GM19452 (cell line): ENCODE results near the gene UNC79.
"Not testable (repeated sequence)": the region's sequence is repeated elsewhere in the genome, so short reads cannot be mapped to it uniquely, and the experiment has no call there.

ENCODE experiments used
- ATAC-seq: cut with Tn5 transposase; IDR thresholded peaks from one replicate; pipeline ENCODE4 v1.9.1; 2021; ENCODE audit not compliant: unreplicated experiment

Gene UNC79

DNA sequence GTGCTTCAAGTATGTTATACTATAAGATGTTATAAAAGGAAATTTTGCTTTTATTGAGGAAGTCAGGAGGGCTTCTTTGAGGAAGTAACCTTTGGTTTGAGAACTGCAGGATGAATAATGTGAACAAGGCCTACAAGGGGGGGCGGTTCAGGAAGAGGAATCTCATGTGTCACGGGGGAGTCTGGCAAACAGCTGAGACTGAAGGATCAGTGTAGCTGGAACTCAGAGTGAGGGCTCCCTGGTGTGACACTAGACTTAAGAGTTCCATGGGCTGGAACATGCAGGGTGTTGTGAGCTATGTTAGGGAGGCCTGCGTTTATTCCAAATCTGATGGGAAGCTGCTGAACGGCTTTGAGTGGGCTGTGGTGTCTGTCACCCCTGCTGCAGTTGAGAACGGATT, 62.3 kb downstream of the UNC79 start:
- ATAC-seq, result no peak

GRCh38 chr14:93493622-93494021, 62.9 kb downstream of the UNC79 start:
- not testable (repeated sequence) for ATAC-seq

DNA sequence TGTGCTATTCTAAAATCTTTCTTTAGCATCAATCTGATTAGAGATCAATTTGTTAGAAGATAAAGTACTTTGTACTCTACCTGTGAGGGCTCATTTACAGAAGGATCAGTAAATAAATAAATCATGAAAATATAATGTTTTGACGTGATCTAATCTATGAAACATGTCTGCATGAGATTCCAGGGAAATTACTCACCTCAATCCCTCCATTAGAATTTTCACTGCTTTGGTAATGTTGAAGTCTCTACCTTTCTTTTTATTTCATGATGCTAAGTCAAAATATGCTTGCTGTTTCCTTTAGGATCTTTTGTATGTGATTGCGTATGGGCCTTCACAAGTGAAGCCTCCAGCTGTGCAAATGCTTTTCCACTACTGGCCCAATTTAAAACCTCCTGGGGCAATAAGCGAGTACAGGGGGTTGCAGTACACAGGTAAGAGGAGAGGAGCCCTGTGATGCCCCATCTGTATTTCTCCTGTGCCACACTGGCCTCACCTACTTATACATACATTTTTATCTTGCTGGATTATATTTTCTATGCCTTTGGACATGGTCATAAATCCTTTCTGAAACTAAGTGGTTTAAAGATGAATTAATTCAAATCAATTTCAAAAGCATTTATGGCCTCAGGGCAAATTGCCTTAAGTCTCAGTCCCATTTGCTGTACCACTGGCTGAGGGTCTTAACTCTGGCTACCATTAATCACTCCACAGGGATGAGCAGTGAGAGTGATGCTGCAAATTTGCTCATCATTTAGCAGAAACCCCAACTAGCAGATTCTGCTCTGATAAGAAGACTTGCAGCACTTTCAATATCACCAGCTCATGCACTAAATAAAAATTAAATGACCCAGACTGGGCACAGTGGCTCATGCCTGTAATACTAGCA, 66.4 kb downstream of the UNC79 start:
- ATAC-seq, result no peak

- ATAC-seq, result no peak
Observed at GRCh38 chr14:93510056-93510455, 79.3 kb downstream of the UNC79 start.

DNA sequence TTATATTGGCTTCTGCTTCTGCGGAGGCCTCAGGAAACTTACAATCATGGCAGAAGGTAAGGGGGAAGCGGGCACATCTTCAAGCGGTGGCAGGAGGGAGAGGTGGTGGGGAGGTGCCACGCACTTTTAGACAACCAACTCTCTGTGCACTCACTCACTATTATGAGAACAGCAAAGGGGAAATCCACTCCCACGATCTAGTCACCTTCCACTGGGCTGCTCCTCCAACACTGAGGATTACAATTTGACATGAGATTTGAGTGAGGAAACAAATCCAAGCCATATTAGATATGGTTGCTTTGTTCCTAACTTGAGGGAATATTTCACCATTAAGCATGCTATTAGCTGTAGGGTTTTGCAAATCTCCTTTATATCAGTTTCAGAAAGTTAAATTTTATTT, 80.3 kb downstream of the UNC79 start:
- no peak for ATAC-seq

GRCh38 chr14:93520053-93520607, 89.4 kb downstream of the UNC79 start:
- ATAC-seq, result no peak

- ATAC-seq, result no peak
Observed at GRCh38 chr14:93522221-93522620, 91.5 kb downstream of the UNC79 start.

- not testable (repeated sequence) for ATAC-seq
Observed at GRCh38 chr14:93525216-93525615, 94.5 kb downstream of the UNC79 start.

DNA sequence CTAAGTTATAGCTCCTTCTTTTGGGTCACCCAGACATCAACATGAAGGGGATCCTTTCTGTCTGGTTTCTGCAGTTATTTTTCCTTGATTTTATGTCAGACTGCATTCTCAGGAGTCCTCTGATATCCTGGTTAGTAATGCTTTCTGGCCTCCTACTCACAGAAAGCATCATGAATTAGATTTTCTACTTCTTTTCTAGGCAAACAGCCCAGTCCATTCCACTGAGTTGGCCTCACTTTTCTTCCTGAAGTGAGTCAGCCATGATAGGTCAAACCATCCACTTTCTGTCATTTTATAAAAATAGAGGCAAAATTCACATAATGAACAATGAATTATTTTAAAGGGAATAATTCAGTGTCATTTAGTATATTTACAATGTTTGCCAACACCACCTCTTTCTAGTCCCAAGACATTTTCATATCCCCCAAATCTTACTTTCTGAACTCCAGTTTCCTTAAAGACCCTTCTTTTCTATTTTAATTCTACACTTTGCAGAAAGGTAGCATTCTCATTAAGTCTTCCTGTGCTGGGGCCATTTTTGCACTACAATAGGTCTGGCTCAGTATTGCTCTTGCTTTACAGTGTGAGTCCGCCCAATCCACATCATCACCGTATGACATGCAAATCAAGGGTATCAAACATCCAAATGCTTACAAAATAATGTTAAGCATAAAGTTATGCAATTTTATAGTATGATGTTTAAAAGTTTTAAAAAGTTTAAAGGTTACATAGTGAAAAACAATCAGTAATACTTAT, 95.1 kb downstream of the UNC79 start:
- ATAC-seq, result no peak

- ATAC-seq, result no peak
Observed at GRCh38 chr14:93527203-93527607, 96.5 kb downstream of the UNC79 start.

DNA sequence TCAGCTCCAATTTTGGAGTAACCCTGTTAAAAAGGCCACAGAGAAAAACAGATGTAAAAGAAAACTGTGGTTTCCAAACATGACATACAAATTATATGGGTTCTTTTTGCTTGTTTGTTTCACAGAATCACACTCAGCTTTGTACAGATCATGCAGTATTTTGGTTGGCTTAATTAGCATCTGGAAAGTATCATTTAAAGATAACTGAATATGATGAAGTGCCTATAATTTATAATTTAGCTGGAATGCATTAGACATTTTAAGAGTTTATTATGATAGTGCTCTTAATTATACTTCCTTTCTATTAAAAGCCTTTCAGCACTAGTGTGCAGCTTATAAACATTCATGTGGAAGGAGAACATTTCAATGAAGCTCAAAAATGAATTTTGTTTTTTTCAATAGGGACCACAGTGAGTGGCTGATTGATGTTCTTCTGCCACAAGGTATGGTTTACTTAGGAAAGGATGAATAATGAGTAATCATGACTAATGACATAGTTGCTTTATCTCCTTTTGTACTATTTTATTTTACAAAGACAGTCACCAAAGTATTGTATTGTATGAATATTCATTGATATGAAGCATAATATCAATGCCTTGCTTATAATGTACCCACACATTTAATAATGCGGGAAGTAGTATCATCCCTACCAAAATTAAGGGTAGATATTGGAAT, 98.3 kb downstream of the UNC79 start:
- no peak for ATAC-seq

GRCh38 chr14:93531644-93532043, 100.9 kb downstream of the UNC79 start:
- ATAC-seq, result no peak

GRCh38 chr14:93532541-93532940, 101.8 kb downstream of the UNC79 start:
- no peak for ATAC-seq

GRCh38 chr14:93533437-93533836, 102.7 kb downstream of the UNC79 start:
- peak; percentile 32 for ATAC-seq

- ATAC-seq, result peak; percentile 88
Observed at GRCh38 chr14:93533842-93534241, 103.1 kb downstream of the UNC79 start.

- ATAC-seq, result no peak
Observed at GRCh38 chr14:93535537-93535936, 104.8 kb downstream of the UNC79 start.

DNA sequence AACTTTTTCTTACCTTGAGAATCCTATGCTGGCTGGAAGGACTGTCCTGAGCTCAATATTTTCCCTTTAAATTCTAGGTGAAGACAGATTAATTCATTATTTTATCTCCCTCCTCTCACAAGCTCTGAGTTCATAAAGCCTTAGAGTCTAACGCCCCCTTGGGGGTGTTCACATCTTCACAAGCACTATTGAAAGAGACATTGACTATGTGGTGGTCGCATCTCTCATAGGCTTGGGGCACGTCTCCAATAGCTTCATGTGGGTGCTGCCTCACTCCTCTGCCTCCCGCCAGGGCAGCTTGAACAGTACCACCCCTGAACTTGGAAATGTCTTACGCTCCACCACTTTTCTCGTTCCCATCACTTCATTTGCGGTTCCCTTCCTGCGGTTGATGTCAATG, 106.2 kb downstream of the UNC79 start:
- ATAC-seq, result no peak

DNA sequence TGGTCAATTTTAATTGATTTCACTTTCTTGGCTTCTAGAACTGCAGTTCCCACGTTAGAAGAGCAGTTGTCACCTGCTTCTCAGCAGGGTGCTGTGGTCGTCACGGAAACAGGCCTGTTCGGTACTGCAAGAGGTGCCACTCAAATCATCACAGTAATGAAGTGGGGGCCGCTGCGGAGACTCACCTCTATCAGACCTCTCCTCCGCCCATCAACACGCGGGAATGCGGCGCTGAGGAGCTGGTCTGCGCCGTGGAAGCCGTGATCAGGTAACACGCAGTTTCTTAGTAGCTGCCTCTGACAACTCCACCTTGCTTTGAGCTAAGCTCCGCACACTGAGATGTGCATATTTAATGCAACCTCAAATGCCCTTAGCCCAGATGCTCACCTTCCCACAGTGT, 107.2 kb downstream of the UNC79 start:
- no peak for ATAC-seq

- ATAC-seq, result no peak
Observed at GRCh38 chr14:93538413-93538812, 107.7 kb downstream of the UNC79 start.

DNA sequence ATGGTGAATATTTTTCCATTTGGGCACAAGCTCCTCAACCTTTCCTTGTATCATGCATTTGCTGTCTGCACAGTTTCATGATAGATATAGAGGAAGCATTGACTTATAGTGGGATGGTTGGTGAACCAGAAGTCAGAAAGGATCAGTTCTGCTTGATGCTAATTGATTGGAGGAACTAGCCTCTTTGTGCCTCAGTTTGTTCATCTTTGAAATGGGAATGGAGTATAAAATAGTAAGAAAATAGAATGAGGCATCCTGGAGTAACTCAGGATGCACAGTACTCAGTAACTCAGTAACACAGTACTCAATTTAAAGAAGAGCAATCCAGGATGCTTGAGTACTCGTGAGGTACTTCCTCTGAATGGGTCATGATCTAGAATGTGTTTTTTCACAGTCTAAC, 109.5 kb downstream of the UNC79 start:
- ATAC-seq, result no peak

GRCh38 chr14:93543766-93544165, 113.0 kb downstream of the UNC79 start:
- no peak for ATAC-seq
